Measurements from ENCODE around the gene MCTP1.

MCTP1 gene

GRCh38 chr5:95072281-95072680 lies 212.6 kb downstream of the MCTP1 start:
- no peak for DNase-seq (ENCODE audit: low spot score)

- no peak for DNase-seq (ENCODE audit: low spot score)
These were observed 214.0 kb downstream of the MCTP1 start for GRCh38 chr5:95070866-95071265.

- DNase-seq (ENCODE audit: low spot score): no peak
These were observed 214.4 kb downstream of the MCTP1 start for GRCh38 chr5:95070453-95070852.

GRCh38 chr5:95069948-95070347 lies 214.9 kb downstream of the MCTP1 start:
- no peak for DNase-seq (ENCODE audit: low spot score)

- no peak for DNase-seq (ENCODE audit: low spot score)
These were observed 215.9 kb downstream of the MCTP1 start for GRCh38 chr5:95069021-95069420.

- no peak for DNase-seq (ENCODE audit: low spot score)
These were observed 216.5 kb downstream of the MCTP1 start for GRCh38 chr5:95068289-95068910.

GRCh38 chr5:95066048-95066447 lies 218.8 kb downstream of the MCTP1 start:
- DNase-seq (ENCODE audit: low spot score): no peak

- no peak for DNase-seq (ENCODE audit: low spot score)
These were observed 221.4 kb downstream of the MCTP1 start for GRCh38 chr5:95063492-95063891.

GRCh38 chr5:95060098-95060497 lies 224.8 kb downstream of the MCTP1 start:
- DNase-seq (ENCODE audit: low spot score): no peak

GRCh38 chr5:95059636-95060035 lies 225.3 kb downstream of the MCTP1 start:
- DNase-seq (ENCODE audit: low spot score): no peak

- DNase-seq (ENCODE audit: low spot score): no peak
These were observed 227.3 kb downstream of the MCTP1 start for GRCh38 chr5:95057615-95058014.

- DNase-seq (ENCODE audit: low spot score): no peak
These were observed 231.6 kb downstream of the MCTP1 start for GRCh38 chr5:95053253-95053652.

GRCh38 chr5:95050708-95051107 lies 234.2 kb downstream of the MCTP1 start:
- no peak for DNase-seq (ENCODE audit: low spot score)

GRCh38 chr5:95048628-95049027 lies 236.3 kb downstream of the MCTP1 start:
- DNase-seq (ENCODE audit: low spot score): no peak

- no peak for DNase-seq (ENCODE audit: low spot score)
These were observed 239.5 kb downstream of the MCTP1 start for GRCh38 chr5:95045181-95045965.

- DNase-seq (ENCODE audit: low spot score): no peak
These were observed 240.8 kb downstream of the MCTP1 start for GRCh38 chr5:95044096-95044495.

GRCh38 chr5:95043648-95044047 lies 241.2 kb downstream of the MCTP1 start:
- no peak for DNase-seq (ENCODE audit: low spot score)

GRCh38 chr5:95043234-95043633 lies 241.7 kb downstream of the MCTP1 start:
- no peak for DNase-seq (ENCODE audit: low spot score)

- DNase-seq (ENCODE audit: low spot score): no peak
These were observed 242.9 kb downstream of the MCTP1 start for GRCh38 chr5:95042037-95042436.

- no peak for DNase-seq (ENCODE audit: low spot score)
These were observed 248.8 kb downstream of the MCTP1 start for GRCh38 chr5:95035891-95036685.

GRCh38 chr5:95032801-95033200 lies 252.1 kb downstream of the MCTP1 start:
- DNase-seq (ENCODE audit: low spot score): no peak

GRCh38 chr5:95029569-95030366 lies 255.1 kb downstream of the MCTP1 start:
- no peak for DNase-seq (ENCODE audit: low spot score)

All from kidney capillary endothelial cell (primary cell).